Bronchial epithelial cell (primary cell): ENCODE results near the gene KLF4. TPM values are rescaled to one million over a fixed set of nuclear protein-coding genes. Genes with fewer than 3 reads are reported as not detected.

Experiments
- DNase-seq: peaks from one replicate; pipeline ENCODE4 v3.0.0-alpha.2; 2010; ENCODE audit warnings: low read depth
- FAIRE-seq: peaks from 2 replicates; lab custom pipeline; 2011; peaks lifted over from hg19 to GRCh38; lab: Jason Lieb, UNC
- H3K27me3 ChIP-seq: 2 replicates; pipeline ENCODE4 v1.5.1; 2011; ENCODE audit warnings: low read length; ENCODE audit not compliant: control insufficient read depth, insufficient read depth
- H3K36me3 ChIP-seq: 2 replicates; pipeline ENCODE4 v1.5.1; 2011; ENCODE audit warnings: low read length; ENCODE audit not compliant: control insufficient read depth, insufficient read depth
- H3K4me3 ChIP-seq: 2 replicates; pipeline ENCODE4 v1.5.1; 2011; ENCODE audit warnings: mild to moderate bottlenecking, low read depth, low read length, control low read depth
- total RNA-seq: library from RNA; depleted of rRNA; stranded (reverse); fragments of >200 nt; gene quantifications from 2 replicates; pipeline ENCODE4 v1.2.1, GENCODE V29; 2014
- TF ChIP-seq, protein P1 (sequence below): IDR thresholded peaks from 2 replicates; pipeline ENCODE4 v1.5.1; 2011; ENCODE audit warnings: mild to moderate bottlenecking, moderate library complexity, low read length, control low read depth, inconsistent platforms; ENCODE audit not compliant: insufficient read depth, severe bottlenecking

Gene KLF4
- total RNA-seq, result 16.1 and 33.7 TPM in 2 replicates

DNA sequence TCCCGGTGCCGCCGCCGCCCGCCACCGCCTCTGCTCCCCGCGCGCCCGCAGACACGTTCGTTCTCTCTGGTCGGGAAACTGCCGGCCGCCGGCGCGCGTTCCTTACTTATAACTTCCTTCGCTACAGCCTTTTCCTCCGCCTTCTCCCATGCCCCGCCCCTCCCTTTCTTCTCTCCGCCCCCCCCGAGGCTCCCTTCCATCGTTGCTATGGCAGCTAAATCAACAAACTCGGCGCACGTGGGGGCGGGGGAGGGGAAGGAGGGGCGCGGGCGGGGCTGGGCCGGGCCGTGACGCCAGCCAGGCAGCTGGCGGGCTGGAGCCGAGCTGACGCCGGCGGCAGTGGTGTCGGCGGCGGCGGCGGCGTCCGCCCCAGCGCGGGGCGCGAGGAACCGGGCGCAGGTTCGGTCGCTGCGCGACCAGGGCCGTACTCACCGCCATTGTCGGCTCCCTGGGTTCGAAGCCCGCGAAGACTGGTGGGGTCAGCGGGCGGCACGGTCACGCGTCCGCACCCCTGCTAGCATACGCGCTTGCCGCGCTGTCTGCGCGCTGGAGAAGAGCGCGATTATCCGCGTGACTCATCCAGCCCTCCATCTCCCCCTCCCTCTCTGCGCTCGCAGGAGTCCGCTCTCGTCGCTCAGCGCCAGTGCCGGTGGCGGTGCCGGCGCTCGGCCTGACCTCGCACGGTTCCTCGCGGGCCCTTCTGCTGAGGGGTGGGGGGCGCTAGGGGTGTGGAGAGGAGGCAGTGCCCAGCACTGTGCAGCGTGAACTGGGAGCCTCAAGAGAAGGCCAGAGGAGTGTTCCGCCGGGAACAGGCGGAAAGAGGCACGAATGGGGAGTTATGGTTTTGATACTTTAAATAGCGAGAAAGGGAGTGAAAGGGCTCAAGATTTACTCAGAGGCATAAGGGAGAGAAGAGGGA is at the start of gene KLF4:
Gene KLF4 (minus strand): TSS at position 83 of the 919 bp plus-strand sequence. CDS start 597 bp downstream, outside the sequence.
- Histone ChIP-seq H3K36me3 (peaks cover 24% of the 10 kb centered on the region), H3K27me3 (no peaks in the 10 kb centered on the region), H3K4me3 (peak within 1 kb of the TSS; percentile 99)
- TF ChIP-seq, protein P1, sequence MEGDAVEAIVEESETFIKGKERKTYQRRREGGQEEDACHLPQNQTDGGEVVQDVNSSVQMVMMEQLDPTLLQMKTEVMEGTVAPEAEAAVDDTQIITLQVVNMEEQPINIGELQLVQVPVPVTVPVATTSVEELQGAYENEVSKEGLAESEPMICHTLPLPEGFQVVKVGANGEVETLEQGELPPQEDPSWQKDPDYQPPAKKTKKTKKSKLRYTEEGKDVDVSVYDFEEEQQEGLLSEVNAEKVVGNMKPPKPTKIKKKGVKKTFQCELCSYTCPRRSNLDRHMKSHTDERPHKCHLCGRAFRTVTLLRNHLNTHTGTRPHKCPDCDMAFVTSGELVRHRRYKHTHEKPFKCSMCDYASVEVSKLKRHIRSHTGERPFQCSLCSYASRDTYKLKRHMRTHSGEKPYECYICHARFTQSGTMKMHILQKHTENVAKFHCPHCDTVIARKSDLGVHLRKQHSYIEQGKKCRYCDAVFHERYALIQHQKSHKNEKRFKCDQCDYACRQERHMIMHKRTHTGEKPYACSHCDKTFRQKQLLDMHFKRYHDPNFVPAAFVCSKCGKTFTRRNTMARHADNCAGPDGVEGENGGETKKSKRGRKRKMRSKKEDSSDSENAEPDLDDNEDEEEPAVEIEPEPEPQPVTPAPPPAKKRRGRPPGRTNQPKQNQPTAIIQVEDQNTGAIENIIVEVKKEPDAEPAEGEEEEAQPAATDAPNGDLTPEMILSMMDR, result no peak
- FAIRE-seq (no peak), DNase-seq (peak; percentile 76)

DNA sequence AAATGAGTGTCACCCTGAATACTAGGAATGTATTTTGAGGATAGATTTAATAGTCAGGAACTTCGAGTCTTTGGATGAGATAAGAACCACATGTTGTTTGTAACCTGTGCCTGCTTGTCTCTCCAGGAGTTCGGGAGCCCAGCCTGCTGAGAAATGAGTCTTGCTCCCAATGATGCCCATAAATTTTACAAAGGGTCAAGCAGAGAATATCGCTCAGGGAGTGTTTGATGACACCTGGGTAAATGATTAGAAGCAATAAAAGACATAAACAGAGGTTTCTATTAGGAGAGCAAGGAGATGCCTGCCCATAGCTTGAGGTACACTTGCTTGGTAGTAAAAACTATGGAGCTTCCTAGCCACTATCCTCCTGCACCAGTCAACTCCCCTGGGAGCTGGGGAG is 46.9 kb upstream of the KLF4 start:
- no peaks in the 10 kb centered on the region for H3K36me3 ChIP-seq
- no peak overlapping the region for H3K4me3 ChIP-seq
- FAIRE-seq (no peak), DNase-seq (no peak)
- TF ChIP-seq, protein P1, result no peak
- no peaks in the 10 kb centered on the region for H3K27me3 ChIP-seq

DNA sequence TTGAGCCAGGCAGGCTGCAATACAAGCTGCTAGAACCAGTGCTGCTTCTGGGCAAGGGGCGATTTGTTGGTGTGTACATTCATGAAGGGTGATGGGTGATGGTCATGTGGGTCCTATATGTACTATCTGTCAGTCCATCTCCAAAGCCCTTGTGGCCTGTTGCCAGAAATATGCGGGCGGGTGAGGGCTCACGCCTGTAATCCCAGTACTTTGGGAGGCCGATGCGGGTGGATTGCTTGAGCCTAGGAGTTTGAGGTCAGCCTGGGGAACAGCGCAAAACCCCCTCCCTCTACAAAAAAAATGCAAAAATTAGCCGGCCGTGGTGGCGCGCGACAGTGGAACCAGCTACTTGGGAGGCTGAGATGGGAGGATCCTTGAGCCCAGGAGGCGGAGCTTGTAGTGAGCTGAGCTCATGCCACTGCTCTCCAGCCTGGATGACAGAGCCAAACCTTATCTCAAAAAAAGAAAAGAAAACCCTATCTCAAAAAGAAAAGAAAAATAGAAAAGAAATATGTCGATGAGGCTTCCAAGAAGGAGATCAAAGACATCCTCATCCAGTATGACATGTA is 45.0 kb upstream of the KLF4 start:
- FAIRE-seq (no peak), DNase-seq (no peak)
- H3K27me3 ChIP-seq, result no peaks in the 10 kb centered on the region
- no peaks in the 10 kb centered on the region for H3K36me3 ChIP-seq
- no peak overlapping the region for H3K4me3 ChIP-seq
- TF ChIP-seq, protein P1, result no peak

- DNase-seq, result no peak
- FAIRE-seq, result no peak
- no peaks in the 10 kb centered on the region for H3K27me3 ChIP-seq
- H3K36me3 ChIP-seq, result no peaks in the 10 kb centered on the region
- no peak overlapping the region for H3K4me3 ChIP-seq
- TF ChIP-seq, protein P1, result no peak
Observed at GRCh38 chr9:107530679-107531078, 41.1 kb upstream of the KLF4 start.

DNA sequence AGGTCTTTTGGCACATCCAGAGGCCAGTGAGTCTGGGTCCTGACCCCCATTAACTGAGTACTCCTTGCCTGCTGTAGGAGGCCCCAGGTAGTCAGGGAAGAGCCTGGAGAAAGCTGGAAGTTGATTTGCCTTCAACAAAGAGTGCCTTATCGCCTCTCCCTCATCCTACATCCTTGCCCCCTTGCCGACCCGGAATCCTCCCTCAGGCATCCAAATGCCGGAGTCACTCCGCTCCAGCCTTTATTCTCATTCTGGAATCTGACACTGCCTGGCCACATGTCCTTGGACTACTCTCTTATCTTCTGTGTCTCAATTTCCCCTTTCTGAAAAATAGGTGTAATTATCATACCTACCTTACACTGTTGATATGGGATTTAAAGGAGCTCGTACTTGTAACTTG is 39.1 kb upstream of the KLF4 start:
- FAIRE-seq (no peak), DNase-seq (no peak)
- Histone ChIP-seq H3K4me3 (no peak overlapping the region), H3K27me3 (no peaks in the 10 kb centered on the region), H3K36me3 (no peaks in the 10 kb centered on the region)
- TF ChIP-seq, protein P1, result no peak
